ENCODE measurements around the gene GATB. TPM values are rescaled to one million over a fixed set of nuclear protein-coding genes. Genes with fewer than 3 reads are reported as not detected.

Gene GATB
- total and polyA plus RNA-seq, 10 of the 15 experiments (the other 5 are each of a cell fraction or from before 2014, with no cell fraction given): 20.5 to 37.3 (median 30.5) TPM

DNA sequence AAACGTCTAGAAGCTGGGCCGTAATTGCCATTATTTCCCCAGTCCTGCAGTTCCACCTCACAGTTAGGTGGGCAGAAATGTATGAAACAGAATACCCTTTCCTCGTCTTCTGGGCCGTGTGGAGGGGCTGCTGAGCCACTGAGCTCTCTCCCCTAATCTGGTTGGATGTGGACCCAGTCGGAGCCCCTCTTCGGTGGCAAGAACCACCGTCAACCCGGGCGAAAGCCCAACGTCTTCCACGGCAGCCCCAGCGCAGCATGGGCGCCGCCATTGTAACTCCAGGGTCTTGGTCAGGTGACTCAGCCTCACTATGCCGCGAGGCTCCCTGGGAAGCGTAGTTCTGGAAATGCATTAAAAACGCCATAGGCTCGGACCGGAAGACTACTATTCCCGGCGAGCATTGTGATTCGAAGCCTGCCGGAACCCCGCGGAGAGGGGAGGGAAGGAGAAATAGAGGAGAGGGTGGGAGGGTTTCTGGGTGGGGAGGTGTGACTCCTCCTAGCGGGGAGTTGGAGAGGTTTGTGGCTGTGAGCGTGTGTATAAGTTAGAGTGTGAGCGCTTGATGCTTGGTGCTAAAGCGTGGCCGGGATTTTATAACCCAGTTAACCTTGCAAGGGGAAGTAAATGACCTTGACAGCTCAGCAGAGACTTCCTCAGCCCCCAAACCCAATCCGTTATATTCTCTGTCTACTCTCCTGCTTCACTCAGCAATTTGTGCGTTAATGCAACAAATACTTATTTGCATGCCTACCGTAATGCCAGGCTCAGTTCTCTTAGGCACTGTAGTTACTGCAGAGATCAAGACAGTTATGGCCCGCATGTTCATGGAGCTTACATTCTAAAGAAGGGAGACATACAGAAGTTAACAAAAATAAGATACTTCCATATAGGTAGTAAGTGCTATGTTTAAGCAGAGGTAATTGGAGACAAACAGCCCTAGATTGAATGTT, at the start of gene GATB (continued):
- TF ChIP-seq, protein P1, sequence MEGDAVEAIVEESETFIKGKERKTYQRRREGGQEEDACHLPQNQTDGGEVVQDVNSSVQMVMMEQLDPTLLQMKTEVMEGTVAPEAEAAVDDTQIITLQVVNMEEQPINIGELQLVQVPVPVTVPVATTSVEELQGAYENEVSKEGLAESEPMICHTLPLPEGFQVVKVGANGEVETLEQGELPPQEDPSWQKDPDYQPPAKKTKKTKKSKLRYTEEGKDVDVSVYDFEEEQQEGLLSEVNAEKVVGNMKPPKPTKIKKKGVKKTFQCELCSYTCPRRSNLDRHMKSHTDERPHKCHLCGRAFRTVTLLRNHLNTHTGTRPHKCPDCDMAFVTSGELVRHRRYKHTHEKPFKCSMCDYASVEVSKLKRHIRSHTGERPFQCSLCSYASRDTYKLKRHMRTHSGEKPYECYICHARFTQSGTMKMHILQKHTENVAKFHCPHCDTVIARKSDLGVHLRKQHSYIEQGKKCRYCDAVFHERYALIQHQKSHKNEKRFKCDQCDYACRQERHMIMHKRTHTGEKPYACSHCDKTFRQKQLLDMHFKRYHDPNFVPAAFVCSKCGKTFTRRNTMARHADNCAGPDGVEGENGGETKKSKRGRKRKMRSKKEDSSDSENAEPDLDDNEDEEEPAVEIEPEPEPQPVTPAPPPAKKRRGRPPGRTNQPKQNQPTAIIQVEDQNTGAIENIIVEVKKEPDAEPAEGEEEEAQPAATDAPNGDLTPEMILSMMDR (IDR thresholded peaks at IDR 0.05 in 2 of 3, conservative IDR thresholded peaks at IDR 0.05 in 1 of 3; ENCODE audit: control insufficient read depth in 2 of 3, extremely low read depth in 1 of 3, insufficient read depth in 1 of 3, low read depth in 3 of 3, low read length in 3 of 3): peak; percentile 47 to 57 (median 52)
- 0 out of 2 replicates have a peak, but pooled peaks have one; percentile 17 for TF ChIP-seq TCF12 (IDR thresholded peaks at IDR 0.05; ENCODE audit: low read depth, low read length)
- TF ChIP-seq HDGF (IDR thresholded peaks at IDR 0.05): no peak

DNA sequence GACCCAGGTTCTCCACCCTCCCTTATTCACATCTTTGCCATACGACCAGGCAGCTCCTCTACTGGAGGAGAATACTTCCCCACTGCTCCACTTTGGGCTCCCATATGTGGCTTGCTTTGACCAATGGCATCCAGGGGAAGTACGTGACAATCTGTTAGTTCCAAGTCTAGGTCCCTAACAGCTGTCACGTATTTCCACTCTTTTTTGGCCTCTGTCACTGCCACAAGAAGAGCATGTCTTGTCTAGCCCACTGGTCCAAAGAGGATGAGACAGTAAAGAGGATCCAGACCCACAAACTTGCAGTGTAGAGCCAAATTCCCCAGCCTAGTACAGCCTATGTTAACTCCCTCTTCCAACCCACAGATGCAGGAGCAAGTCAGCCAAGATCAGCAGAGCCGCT, 49.7 kb upstream of the GATB start:
- no peaks in the 10 kb centered on the region for H3K27me3 ChIP-seq (replicated peaks in 1 of 2; ENCODE audit: control insufficient read depth in 2 of 2, insufficient read depth in 2 of 2, low read length in 1 of 2)
- ATAC-seq: no peak
- no peak for DNase-seq (ENCODE audit: low read depth, low spot score)
- in situ Hi-C loops (cut with MboI): no loop called here
- H3K79me2 ChIP-seq (ENCODE audit: control insufficient read depth, insufficient read depth, low read length): no peaks in the 10 kb centered on the region
- intact Hi-C loops (cut with micrococcal nuclease; ENCODE audit: unreplicated experiment): no loop called here
- H3K9ac ChIP-seq (ENCODE audit: control insufficient read depth, insufficient read depth, low read length): no peak overlapping the region
- H3K4me2 ChIP-seq (ENCODE audit: control insufficient read depth, insufficient read depth): no peak overlapping the region
- CTCF ChIA-PET: interaction anchor here (1.0 to 2.8 kb wide), 2 partner anchors 8 to 10 kb away, joined by 4 to 26 read pairs; no protein-coding TSS in a partner anchor
- SMC1A ChIA-PET (ENCODE audit: uncharacterized antibody, unreplicated experiment): interaction anchor here (1.2 to 1.4 kb wide), 2 partner anchors 8 to 16 kb away, joined by 4 read pairs; no protein-coding TSS in a partner anchor
- no peaks in the 10 kb centered on the region for H3K36me3 ChIP-seq (ENCODE audit: control insufficient read depth in 2 of 2, insufficient read depth in 2 of 2, low read length in 1 of 2)
- H3K4me1 ChIP-seq (ENCODE audit: control insufficient read depth, insufficient read depth, low read length): no peaks in the 10 kb centered on the region
- RAD21 ChIA-PET (ENCODE audit: unreplicated experiment): no interaction called here
- H3K9me3 ChIP-seq (replicated peaks; ENCODE audit: control insufficient read depth, insufficient read depth, low read length): no peaks in the 10 kb centered on the region
- no peak overlapping the region for H3K4me3 ChIP-seq
- POLR2A ChIA-PET: no interaction called here
- no peak overlapping the region for H2AFZ ChIP-seq (ENCODE audit: control insufficient read depth, low read depth, low read length)
- no TSS peak for BruUV-seq (replicated peaks)
- H4K20me1 ChIP-seq (ENCODE audit: control insufficient read depth, insufficient read depth): no peaks in the 10 kb centered on the region
- H3K27ac ChIP-seq (ENCODE audit: control insufficient read depth, insufficient read depth): no peak overlapping the region
- 8% methylated on average over 4 of the region's 4 CpGs for WGBS (ENCODE audit: insufficient coverage, insufficient replicate concordance, low lambda C conversion rate, missing lambda C conversion rate)
- no peak for FAIRE-seq
- TF ChIP-seq, protein P2, sequence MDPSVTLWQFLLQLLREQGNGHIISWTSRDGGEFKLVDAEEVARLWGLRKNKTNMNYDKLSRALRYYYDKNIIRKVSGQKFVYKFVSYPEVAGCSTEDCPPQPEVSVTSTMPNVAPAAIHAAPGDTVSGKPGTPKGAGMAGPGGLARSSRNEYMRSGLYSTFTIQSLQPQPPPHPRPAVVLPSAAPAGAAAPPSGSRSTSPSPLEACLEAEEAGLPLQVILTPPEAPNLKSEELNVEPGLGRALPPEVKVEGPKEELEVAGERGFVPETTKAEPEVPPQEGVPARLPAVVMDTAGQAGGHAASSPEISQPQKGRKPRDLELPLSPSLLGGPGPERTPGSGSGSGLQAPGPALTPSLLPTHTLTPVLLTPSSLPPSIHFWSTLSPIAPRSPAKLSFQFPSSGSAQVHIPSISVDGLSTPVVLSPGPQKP (IDR thresholded peaks at IDR 0.05; ENCODE audit: low read depth, low read length): no peak
- no peak for TF ChIP-seq RFX5 (IDR thresholded peaks at IDR 0.05; ENCODE audit: low read depth, low read length)
- no peak for TF ChIP-seq POU2F2 (IDR thresholded peaks at IDR 0.05; ENCODE audit: borderline replicate concordance, low read depth, low read length)
- no peak for TF ChIP-seq JUND (IDR thresholded peaks at IDR 0.05; ENCODE audit: low read depth, low read length)
- no peak for TF ChIP-seq IKZF2 (IDR thresholded peaks at IDR 0.05)
- TF ChIP-seq, protein P3, sequence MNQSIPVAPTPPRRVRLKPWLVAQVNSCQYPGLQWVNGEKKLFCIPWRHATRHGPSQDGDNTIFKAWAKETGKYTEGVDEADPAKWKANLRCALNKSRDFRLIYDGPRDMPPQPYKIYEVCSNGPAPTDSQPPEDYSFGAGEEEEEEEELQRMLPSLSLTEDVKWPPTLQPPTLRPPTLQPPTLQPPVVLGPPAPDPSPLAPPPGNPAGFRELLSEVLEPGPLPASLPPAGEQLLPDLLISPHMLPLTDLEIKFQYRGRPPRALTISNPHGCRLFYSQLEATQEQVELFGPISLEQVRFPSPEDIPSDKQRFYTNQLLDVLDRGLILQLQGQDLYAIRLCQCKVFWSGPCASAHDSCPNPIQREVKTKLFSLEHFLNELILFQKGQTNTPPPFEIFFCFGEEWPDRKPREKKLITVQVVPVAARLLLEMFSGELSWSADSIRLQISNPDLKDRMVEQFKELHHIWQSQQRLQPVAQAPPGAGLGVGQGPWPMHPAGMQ (IDR thresholded peaks at IDR 0.05; ENCODE audit: borderline replicate concordance): no peak
- no peak for TF ChIP-seq ATF7 (IDR thresholded peaks at IDR 0.05; ENCODE audit: low read depth)
- no peak for TF ChIP-seq MTA2 (IDR thresholded peaks at IDR 0.05; ENCODE audit: low read depth)
- TF ChIP-seq, protein P4, sequence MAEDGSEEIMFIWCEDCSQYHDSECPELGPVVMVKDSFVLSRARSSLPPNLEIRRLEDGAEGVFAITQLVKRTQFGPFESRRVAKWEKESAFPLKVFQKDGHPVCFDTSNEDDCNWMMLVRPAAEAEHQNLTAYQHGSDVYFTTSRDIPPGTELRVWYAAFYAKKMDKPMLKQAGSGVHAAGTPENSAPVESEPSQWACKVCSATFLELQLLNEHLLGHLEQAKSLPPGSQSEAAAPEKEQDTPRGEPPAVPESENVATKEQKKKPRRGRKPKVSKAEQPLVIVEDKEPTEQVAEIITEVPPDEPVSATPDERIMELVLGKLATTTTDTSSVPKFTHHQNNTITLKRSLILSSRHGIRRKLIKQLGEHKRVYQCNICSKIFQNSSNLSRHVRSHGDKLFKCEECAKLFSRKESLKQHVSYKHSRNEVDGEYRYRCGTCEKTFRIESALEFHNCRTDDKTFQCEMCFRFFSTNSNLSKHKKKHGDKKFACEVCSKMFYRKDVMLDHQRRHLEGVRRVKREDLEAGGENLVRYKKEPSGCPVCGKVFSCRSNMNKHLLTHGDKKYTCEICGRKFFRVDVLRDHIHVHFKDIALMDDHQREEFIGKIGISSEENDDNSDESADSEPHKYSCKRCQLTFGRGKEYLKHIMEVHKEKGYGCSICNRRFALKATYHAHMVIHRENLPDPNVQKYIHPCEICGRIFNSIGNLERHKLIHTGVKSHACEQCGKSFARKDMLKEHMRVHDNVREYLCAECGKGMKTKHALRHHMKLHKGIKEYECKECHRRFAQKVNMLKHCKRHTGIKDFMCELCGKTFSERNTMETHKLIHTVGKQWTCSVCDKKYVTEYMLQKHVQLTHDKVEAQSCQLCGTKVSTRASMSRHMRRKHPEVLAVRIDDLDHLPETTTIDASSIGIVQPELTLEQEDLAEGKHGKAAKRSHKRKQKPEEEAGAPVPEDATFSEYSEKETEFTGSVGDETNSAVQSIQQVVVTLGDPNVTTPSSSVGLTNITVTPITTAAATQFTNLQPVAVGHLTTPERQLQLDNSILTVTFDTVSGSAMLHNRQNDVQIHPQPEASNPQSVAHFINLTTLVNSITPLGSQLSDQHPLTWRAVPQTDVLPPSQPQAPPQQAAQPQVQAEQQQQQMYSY (CRISPR knock-in tag; IDR thresholded peaks at IDR 0.05): no peak
- no peak for TF ChIP-seq SREBF1 (IDR thresholded peaks at IDR 0.05; ENCODE audit: low read length)

All from GM12878 (cell line).